B cell (primary cell): ENCODE measurements around the gene PAK6.

Experiments used
- EZH2 ChIP-seq: IDR thresholded peaks from 2 replicates; pipeline ENCODE4 v1.6.1; 2012; ENCODE audit warnings: borderline replicate concordance, low read depth, mild to moderate bottlenecking, moderate library complexity, low read length; ENCODE audit not compliant: insufficient read depth, poor library complexity, severe bottlenecking
- TF ChIP-seq, protein P1 (sequence below): fragments of 200-600 bp; IDR thresholded peaks from one replicate; pipeline ENCODE4 v1.8.0; 2022; ENCODE audit warnings: antibody characterized with exemption, mild to moderate bottlenecking

- TF ChIP-seq EZH2, result no peak
- TF ChIP-seq, protein P1, sequence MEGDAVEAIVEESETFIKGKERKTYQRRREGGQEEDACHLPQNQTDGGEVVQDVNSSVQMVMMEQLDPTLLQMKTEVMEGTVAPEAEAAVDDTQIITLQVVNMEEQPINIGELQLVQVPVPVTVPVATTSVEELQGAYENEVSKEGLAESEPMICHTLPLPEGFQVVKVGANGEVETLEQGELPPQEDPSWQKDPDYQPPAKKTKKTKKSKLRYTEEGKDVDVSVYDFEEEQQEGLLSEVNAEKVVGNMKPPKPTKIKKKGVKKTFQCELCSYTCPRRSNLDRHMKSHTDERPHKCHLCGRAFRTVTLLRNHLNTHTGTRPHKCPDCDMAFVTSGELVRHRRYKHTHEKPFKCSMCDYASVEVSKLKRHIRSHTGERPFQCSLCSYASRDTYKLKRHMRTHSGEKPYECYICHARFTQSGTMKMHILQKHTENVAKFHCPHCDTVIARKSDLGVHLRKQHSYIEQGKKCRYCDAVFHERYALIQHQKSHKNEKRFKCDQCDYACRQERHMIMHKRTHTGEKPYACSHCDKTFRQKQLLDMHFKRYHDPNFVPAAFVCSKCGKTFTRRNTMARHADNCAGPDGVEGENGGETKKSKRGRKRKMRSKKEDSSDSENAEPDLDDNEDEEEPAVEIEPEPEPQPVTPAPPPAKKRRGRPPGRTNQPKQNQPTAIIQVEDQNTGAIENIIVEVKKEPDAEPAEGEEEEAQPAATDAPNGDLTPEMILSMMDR, result no peak
Observed at GRCh38 chr15:40292246-40292645, 53.4 kb downstream of the PAK6 start.
